HG02588 (cell line): ENCODE measurements around the gene FBXO34.
"Not testable (repeated sequence)": the region's sequence is repeated elsewhere in the genome, so short reads cannot be mapped to it uniquely, and the experiment has no call there.

Experiments
- ATAC-seq: cut with Tn5 transposase; IDR thresholded peaks from one replicate; pipeline ENCODE4 v1.9.1; 2021; ENCODE audit warnings: mild to moderate bottlenecking, moderate library complexity; ENCODE audit not compliant: unreplicated experiment

FBXO34 gene

DNA sequence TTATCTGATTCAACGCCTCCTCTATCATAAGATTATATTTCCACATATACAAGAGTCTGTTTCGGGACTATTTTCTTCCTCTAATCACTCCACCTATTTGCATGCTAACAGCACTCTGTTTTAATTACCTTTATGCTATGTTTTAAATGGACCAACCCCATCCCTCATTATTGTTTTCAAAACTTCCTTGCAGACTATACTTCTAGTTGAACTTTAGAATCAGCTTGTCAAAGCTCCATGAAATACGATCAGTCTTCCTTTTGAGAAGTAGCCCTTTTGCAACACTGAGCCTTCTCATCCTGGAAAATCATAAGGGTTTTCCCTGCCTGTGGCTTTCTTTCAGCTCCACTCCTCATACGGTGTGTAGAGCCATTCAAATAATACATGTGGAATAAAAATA, 103.5 kb downstream of the FBXO34 start:
- no peak for ATAC-seq

DNA sequence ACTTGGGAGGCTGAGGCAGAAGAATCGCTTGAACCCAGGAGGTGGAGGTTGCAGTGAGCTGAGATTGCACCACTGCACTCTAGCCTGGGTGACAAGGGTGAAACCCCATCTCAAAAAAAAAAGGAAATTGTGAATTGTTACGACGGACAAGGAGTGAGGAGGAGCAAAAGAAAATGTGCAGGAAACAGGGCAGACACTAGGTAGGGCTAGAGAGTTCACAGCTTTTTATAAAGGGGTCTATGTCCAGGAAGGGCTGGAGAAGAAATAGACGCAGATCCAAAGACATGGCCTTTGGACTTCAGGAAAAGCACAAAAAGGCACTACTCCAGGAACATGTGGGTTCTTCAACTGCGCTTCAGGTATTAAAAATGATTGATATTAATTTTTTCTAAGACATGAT, 106.0 kb downstream of the FBXO34 start:
- ATAC-seq, result no peak

DNA sequence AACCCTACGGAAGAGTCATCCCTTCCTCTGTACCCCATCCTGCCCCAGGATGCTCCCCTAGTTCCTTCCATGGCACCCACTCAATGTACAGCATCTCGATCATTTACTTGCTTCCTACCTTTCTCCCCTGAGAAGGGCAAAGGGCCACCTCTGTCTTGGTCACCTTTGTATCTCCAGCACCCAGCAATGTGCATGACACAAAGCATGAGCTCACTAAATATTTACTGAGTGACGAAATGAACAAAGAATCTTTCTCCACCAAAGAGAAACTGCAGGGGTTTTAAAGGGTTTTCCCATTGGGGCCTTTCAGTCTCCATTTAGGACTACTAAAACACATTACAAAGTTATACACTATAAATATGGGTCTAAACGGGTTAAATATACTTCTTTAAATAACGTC, 109.8 kb downstream of the FBXO34 start:
- ATAC-seq, result no peak

DNA sequence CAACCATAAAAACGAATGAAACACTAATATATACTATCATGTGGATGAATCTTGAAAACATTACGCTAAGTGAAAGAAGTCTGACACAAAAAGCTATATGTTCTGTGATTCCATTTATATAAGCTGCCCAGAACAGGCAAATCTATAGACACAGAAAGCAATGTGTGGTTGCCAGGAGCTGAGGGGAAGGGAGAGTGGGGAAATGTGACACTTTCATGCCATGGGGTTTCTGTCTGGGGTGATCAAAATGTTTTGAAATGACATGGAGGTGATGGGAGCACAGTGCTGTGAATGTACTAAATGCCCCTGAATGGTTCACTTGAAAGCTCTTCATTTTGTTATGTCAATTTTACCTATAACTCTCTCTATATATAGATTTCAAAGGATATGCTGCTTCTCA, 110.3 kb downstream of the FBXO34 start:
- ATAC-seq, result no peak

DNA sequence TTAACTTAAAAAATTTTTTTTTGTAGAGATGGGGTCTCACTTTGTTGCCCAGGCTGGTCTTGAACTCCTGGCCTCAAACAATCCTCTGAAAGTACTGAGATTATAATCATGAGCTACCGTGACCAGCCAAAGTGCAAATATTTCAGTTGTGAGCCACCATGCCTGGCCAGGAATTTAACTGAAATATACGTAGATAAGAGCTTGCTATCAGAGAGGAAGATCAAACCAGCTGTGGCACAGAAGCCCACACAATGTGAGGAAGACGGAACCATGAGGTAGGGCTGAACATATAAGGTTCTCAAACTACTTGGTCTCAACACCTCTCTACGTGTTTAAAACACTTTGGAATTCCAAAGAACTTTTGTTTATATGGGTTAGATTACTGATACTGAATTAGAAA, 111.3 kb downstream of the FBXO34 start:
- no peak for ATAC-seq

DNA sequence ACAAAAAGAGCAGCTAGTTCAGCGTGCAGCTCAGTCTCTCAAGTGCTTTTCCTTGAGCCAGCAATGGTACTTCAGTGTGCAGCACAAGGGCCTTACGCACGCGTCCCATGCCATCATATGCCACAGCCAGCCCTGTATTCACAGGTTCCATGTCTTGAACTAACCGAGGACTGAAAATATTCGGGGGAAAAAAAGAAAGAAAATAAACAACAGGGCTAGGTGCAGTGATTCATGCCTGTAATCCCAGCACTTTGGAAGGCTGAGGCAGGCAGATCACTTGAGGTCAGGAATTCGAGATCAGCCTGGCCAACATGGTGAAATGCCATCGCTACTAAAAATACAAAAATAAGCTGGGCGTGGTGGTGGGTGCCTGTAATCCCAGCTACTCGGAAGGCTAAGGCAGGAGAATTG, 111.8 kb downstream of the FBXO34 start:
- ATAC-seq, result not testable (repeated sequence)

DNA sequence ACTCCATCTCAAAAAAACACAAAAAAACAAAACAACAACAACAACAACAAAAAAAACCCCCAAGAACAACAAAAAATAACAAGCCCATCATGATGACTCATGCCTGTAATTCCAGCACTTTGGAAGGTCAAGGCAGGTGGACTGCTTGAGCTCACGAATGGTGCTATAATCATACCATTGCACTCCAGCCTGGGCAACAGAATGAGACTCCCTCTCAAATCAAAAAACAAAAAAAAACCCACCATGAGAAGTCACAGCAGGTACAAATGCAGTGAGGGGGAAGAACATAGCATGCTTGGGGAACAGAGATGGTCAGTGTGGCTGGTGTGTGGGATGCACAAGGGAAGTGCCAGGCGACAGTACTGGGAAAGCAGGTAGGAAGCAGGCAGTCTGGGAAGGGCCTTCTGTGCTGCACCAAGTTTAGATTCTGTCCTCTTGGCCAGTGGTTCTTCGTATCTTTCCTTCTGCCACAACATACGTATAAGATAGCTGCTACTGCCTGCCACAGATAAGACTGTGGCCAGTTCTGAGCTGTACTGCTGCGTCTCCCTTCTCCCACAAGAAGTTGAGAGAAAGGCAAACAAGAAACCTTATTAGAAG, 112.4 kb downstream of the FBXO34 start:
- ATAC-seq, result no peak

DNA sequence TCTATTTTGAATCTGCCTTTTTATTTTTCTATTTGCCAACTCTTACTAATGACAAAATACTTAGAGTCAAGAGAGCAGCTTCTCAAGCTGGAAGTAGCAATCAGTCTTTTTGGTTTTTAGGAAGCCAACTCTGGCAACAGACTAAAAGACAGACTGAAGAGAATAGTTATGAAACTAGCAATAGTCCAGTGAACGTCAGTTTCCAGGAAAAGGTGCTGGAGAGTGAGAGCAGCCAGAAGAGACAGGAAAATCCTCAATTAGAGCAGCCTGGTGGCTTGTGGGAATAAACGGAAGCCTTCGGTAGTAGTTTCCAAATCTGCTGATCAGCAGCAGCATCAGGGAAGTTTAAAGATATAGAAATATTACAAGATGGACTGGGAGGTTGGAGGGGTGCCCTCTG, 113.3 kb downstream of the FBXO34 start:
- no peak for ATAC-seq

DNA sequence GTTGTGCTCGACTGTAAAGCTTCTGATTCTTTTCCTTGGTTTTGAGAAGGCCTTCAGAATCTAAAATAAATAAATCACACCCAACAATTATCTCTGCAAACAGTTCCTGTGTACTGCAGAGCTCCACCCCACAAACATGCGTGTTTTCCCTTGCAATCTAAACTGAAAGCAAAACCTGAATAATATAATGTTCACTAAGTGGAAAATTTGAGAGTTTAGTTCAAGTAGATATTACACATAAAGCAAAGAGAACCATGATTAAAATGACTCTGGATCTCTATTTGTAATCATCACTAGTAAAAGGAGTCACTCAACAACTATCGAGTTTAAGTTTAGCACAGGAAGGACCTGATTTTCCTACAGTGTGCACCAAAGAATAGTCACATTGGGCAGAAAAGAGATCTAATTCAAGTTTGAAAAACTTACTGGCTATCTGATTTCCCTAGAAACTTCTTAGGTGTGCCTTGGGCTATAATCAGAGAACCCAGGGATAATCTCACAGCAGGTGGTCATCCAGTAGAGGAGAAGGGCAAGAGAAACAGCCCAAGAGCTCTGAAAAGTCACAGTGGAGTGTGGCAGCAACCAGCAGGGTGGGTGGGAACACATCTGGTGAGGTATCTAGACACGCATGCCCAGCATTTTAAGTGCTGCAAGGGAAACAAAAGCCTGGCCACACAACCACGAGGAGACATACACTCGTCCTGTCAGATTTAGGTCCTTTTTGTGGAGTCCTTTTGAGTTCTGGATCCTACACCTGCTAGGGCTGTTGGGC, 115.0 kb downstream of the FBXO34 start:
- ATAC-seq, result no peak

DNA sequence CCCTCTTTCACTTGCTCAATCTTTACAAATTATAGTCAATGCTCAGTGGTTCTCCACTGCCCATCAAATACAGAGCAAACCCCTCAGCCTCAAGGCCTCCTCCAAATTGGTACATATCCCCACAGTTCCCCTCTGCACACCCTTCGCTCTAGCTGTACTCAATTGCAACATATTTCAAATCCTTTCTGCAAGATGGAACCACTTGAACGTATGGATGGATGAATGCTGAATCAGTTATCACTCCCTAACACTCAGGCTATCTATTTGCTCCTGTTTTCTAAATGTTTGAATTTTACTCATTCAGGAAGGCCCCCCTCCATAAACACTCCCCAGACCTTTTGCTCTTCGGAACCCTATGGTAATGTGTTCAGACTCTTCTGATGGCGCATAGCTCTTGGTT, 115.9 kb downstream of the FBXO34 start:
- no peak for ATAC-seq

DNA sequence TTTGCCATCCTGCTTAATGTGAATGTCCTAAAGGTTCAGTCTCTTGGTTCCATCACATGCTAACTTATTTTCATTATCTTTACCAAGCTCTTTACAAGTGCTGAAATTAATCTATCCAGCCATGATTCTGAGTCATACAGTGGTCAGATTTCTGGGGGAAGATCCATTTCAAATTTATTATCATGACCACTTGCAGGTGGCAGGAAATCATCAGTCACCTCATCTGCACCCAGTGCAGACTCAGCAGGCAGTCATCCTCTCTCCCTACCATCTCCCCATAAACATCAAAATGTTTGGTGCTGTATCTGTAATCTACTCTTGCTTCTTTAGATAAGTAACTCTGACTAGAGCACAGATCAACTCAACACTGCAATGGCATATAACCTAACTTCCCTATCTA, 116.9 kb downstream of the FBXO34 start:
- no peak for ATAC-seq

DNA sequence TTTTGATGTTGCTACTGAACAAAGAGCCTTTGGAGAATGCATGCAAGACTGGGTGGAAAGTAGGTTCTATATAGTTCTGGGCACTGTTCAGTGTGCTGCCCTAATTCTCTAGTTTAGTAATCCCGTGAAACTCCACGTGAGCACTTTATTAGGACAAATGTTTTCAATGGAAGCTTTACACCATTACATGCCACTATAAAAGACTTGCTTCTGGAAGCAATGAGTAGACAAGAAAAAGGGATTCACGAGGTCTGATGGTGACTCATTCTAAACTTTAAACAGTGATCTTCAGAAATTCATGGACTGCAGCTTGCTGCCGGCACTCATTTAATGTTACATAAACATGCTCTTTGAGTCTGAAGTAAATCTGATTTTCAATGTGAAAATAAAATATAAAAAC, 118.1 kb downstream of the FBXO34 start:
- no peak for ATAC-seq

DNA sequence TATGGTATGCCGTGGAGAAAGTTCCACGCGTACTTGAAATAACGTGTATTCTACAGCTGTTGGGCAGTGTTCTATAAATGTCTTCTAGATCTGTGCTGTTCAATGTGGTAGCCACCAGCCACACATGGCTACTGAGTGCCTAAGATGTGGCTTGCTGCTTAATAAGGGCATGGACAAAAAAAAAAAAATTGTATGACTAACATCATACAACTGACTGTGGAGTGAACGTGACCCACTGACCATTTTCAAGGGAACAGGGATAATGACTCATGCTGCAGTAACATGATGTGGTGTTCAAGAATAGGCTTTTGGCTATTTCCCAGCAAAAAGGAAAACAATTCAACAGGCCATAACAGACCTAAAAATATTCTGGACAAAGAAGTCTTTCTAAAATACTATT, 127.5 kb downstream of the FBXO34 start:
- ATAC-seq, result no peak

DNA sequence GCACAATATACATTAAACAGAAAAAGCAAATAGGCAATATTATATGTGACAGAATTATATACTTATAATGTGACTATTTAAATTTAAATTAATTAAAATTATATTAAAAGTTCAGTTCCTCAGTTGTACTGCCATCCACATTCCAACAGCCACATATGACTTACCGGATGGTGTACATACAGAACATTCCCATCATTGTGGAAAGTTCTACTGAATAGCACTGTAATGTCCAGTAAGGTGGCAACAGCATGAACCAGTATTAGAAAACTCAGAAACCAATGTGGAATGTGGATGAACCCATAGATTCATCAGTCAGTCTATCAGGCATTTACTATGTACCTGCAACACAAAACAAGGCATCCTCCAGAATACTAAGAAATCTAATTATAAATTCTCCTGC, 128.0 kb downstream of the FBXO34 start:
- no peak for ATAC-seq

DNA sequence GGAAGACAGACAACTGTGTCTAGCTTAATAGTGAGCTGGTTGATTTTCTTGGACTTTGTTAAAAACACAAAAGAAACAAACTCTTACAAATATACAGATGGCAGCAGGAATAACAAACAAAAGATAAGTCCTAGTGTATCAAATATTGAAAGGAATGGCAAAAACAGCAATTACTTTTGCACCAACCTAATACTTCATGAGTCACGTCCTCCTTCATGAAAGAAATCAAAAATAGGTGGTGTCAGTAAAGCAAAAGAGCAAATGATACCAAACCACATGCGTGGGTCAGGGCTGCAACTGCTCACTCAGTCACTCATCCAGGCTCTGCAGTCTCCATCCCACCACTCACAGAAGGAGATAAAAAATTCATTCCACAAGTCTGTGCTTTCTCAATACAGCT, 128.6 kb downstream of the FBXO34 start:
- ATAC-seq, result no peak

DNA sequence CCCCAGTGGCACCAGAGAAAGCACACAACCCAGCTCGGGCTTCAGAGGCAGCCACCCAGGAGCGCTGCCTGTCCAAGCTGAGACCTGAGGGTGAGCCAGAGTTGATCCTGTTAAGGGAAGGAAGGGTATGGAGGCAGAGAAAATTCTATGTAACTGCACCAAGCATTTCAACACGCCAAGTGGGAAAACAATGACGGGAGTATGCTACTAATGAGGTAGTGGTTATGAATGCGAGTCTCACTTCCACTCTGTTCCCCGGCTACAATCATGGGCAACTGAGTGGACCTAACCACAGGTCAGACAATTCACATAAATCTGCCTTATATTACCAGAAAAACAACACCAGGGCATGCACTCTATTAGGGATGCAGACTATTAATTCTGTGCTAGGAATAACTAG, 130.5 kb downstream of the FBXO34 start:
- ATAC-seq, result no peak
